HG03135 (cell line): ENCODE data around the gene DLEC1.

Experiments used
- ATAC-seq: cut with Tn5 transposase; IDR thresholded peaks from one replicate; pipeline ENCODE4 v1.9.1; 2021; ENCODE audit warnings: mild to moderate bottlenecking, moderate library complexity; ENCODE audit not compliant: unreplicated experiment

DLEC1 gene

DNA sequence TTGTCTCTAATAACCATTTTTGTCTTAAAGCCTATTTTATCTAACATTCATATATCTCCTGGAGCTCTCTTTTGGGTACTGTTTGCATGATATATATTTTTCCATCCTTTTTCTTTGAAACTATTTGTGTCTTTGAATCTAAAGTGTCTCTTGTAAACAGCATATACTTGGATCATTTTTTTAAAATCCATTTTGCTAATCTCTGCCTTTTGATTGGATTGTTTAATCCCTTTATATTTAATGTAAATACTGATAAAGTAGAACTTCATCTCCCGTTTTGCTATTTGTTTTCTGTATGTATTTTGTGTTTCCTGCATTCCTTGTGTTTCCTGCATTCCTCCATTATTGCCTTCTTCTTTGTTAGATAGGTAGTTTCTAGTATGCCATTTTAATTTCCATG, 66.5 kb downstream of the DLEC1 start:
- no peak for ATAC-seq

- ATAC-seq = no peak
Observed at GRCh38 chr3:38107911-38108648, 69.1 kb downstream of the DLEC1 start.

- ATAC-seq = no peak
Observed at GRCh38 chr3:38108649-38109579, 69.9 kb downstream of the DLEC1 start.

- ATAC-seq = no peak
Observed at GRCh38 chr3:38109580-38110313, 70.7 kb downstream of the DLEC1 start.

DNA sequence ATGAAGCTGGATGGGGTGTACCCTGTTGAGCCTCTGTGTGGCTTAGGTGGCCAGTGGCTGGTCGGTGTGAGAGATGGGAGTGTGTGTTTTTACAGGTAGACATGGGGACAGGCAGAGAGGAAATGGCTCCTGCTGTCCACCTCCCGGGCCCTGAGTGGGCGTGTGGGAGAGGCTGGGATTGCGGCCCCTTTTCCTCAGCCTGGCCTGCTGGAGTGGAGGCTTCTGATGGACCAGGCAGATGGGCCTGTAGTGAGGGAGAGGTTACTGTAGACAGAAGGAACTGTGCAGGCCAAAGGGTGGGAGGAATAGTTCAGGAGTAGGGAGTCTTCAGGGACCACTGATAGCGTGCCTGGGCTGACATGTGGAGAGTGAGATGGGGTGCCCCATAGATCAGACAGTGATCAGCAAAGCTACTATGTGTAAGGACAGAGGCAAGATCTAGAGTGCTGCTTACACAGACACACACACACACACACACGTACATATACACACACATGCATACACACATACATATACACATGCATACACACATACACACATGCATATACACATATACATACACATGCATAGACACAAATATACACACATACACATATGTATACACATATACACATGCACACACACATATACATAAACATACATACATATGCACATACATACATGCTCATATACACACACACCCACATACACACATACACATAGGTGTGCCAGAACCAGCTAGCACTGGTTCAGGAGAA, 71.5 kb downstream of the DLEC1 start:
- no peak for ATAC-seq

DNA sequence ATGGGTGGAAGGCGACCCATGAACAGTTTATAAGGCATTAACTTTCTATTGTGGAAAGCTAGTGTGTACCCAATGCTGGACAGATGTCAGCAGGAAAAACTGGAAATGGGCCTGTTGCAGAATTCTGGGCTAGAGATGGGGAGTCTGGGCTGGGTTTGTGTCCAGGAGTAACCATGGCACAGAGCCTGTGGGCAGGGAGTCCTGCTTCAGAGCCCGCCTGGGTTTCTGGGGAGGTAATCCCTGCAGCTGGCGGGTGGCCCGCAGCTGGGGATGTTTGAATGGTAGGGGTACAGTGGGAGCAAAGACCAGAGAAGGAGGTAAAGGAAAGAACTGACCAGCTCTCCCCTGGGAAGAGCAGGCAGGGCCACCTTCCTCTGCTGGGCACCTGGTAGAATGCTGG, 72.2 kb downstream of the DLEC1 start:
- ATAC-seq = no peak

DNA sequence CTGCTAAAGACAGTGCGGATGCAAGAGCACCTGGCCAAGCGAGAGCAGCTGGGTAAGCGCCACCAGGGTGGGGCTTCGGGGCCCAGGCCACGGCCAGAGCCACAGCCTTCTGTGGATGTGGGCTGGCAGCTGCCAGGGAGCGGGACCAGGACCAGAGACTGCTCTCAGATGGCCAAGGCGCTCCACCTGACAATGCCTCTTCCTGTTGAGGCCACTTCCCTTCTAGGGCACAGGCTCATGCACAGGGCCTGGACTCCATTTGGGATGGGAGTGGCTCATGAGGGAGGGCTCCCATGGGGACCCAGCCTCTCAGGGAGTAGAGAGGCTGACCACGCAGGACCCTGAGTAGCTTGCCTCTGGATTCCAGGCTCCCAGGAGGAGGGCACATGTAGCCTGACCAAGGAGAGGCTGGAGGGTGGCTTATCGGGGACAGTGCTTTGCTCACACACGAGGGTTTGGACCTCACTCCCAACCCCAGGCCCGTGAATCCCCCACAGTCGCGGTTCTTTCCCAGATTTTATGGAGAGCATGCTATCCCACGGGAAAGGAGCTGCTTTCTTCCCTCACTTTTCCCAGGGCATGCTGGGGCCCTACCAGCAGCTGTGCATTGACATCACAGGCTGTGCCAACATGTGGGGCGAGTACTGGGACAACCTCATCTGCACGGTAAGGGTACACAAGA, 72.8 kb downstream of the DLEC1 start:
- ATAC-seq = no peak

GRCh38 chr3:38112378-38112761, 73.4 kb downstream of the DLEC1 start:
- ATAC-seq = no peak

GRCh38 chr3:38114052-38114874, 75.3 kb downstream of the DLEC1 start:
- ATAC-seq = no peak

DNA sequence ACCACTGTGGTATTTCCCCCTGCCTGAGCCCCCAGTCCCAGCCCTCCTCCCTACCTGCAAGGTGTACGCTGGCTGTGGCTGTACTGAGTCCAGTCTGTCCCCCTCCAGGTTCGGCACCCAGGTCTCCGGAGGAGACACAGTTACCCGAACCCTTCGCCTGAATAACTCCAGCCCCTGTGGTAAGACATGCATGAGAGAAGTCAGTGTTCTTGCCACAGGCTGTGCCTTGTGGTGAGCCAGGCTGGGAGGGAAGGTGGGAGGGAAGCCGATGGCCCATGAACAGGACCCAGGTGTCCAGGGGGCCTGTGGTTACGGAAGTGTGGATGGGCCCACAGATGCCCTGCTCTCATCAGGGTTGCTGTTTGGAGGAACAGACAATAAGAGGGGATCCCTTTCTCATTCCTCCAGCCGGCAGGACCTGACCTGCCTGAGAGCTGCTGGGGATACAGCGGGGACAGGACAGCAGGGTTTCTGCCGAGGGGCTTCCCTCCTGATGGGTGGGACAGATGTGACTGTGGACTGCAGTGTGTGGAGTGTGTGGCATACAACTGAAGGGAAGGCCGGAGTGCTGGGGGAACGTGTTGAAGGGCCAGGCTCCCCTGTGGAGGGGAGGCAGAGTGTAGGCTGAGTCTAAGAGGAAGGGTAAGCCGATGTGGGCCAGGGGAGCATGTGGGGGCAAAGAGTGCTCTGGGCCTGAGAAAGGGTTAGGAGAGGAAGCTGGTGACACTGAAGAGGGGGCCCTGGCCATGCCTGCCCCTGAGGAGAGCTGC, 76.1 kb downstream of the DLEC1 start:
- ATAC-seq = no peak

- no peak for ATAC-seq
Observed at GRCh38 chr3:38115645-38116427, 76.8 kb downstream of the DLEC1 start.

DNA sequence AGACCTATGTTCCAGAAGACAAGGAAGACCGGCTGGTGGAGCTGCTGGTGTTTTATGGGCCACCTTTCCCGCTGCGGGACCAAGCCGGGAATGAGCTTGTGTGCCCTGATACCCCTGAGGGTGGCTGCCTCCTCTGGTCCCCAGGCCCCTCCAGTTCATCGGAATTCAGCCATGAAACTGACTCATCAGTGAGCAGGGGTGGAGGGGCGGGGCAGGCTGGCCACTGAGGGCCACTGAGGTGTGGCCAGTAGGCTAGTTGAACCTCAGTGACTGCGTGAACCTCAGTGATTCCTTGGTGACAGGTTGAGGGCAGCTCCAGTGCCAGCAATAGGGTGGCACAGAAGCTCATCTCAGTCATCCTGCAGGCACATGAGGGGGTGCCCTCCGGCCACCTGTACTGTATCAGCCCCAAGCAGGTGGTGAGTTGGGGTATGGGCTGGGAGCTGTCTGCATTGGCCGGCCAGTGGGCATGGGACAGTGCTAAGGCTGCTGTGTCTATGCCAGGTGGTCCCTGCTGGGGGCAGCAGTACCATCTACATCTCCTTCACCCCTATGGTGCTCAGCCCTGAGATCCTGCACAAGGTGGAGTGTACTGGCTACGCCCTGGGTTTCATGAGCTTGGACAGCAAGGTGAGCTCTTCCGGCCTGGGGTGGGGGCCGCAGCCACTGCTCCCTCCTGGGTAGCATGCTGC, 77.6 kb downstream of the DLEC1 start:
- no peak for ATAC-seq

DNA sequence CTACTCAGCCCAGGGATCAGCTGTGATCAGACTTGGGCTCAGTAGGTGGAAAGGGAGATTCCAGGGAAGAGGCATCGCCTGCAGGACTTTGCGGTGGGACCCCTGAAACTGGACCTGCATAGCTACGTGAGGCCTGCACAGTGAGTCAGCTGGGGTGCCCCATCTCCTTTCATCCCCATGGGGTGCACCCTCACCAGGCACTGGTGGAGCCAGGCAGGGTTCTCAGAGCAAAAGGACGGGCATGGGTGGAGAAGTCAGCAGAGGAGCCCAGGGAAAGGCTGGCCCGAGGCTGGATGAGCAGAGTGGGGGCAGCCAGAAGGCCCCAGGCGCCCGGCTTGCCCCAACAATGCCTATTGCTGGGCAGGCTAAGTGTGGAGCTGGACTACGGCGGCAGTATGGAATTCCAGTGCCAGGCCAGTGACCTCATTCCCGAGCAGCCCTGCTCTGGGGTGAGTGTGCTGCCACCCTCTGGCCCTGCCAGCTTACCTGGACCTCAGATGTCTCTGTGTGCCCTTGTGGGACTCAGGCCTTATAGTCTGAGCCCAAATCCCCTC, 78.2 kb downstream of the DLEC1 start:
- ATAC-seq = no peak

DNA sequence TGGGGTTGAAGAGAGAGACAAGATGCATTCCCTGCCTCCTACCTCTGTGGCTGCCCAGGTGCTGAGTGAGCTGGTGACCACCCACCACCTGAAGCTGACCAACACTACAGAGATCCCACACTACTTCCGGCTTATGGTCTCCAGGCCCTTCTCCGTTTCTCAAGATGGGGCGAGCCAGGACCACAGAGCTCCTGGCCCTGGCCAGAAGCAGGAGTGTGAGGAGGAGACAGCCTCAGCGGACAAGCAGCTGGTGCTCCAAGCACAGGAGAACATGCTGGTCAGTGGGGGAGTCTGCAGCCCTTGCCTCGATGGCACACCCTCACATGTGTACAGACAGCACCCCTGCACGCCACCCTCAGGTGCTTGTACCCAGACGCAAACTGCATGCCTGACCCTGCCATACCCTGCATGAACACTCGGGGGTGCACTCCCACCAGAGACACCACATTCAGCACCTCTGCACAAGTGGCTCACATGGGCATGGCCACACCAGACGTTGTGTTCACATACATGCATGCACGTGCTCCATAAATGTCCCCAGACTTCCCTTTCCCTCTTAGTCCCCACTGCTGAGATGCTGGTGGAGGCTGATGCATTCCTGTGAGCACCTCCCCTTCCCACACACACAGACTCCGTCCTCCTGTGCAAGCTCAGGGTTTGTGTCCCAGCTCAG, 78.9 kb downstream of the DLEC1 start:
- ATAC-seq = peak; percentile 57

- ATAC-seq = no peak
Observed at GRCh38 chr3:38118421-38119247, 79.6 kb downstream of the DLEC1 start.

DNA sequence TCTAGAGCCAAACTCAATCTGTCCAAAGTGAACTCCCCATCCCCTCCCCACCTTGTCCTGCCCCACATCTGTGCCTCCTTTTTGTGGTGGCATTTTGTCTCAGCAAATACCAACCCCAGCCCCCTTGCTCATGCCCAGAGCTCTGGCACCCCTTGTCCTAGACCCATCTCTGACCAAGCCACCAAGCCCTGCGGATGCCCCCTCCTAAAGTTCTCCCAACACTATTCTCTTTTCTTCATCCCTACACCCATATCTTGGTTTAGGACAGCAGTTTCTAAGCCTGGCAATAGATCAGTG, 80.2 kb downstream of the DLEC1 start:
- no peak for ATAC-seq
